Measurements from ENCODE around the gene IARS1. TPM values are rescaled to one million over a fixed set of nuclear protein-coding genes. Genes with fewer than 3 reads are reported as not detected.

Gene IARS1
- total RNA-seq, 4 donors from 2014 or later = 73.2 to 234 (median 161) TPM

GRCh38 chr9:92293075-92293354, 482 bp downstream of the IARS1 start:
- DNase-seq = no peak
- Histone ChIP-seq H3K27me3 (no peaks in the 10 kb centered on the region), H3K4me1 (no peaks in the 10 kb centered on the region), H3K27ac (peak overlapping the region; percentile 68 to 83), H3K4me3 (peak overlapping the region; percentile 69 to 72), H3K36me3 (no peaks in the 10 kb centered on the region), H3K9me3 (no peaks in the 10 kb centered on the region)
- TF ChIP-seq CTCF (IDR thresholded peaks at IDR 0.05) (no peak), POLR2A (IDR thresholded peaks at IDR 0.05) (no peak)
- intact Hi-C loops (cut with DNase I; ENCODE audit: low total_unique reads) = no loop called here

- peak overlapping the region; percentile 69 to 72 for H3K4me3 ChIP-seq
- peak overlapping the region; percentile 68 to 83 for H3K27ac ChIP-seq
These were observed 991 bp downstream of the IARS1 start for GRCh38 chr9:92292338-92293074.

GRCh38 chr9:92291577-92291976, 1.9 kb downstream of the IARS1 start:
- no peaks in the 10 kb centered on the region for H3K9me3 ChIP-seq
- no peak overlapping the region for H3K4me3 ChIP-seq
- TF ChIP-seq CTCF (IDR thresholded peaks at IDR 0.05) = no peak
- no peak for TF ChIP-seq POLR2A (IDR thresholded peaks at IDR 0.05)
- no peaks in the 10 kb centered on the region for H3K4me1 ChIP-seq
- no peak overlapping the region for H3K27ac ChIP-seq
- intact Hi-C loops (cut with DNase I; ENCODE audit: low total_unique reads) = no loop called here
- no peaks in the 10 kb centered on the region for H3K36me3 ChIP-seq
- no peaks in the 10 kb centered on the region for H3K27me3 ChIP-seq
- DNase-seq = no peak

More at GRCh38 chr9:92292338-92293074, 991 bp downstream of the IARS1 start:
- TF ChIP-seq POLR2A (IDR thresholded peaks at IDR 0.05) = no peak
- TF ChIP-seq CTCF (IDR thresholded peaks at IDR 0.05) = no peak
- no peak for DNase-seq
- H3K9me3 ChIP-seq = no peaks in the 10 kb centered on the region
- H3K36me3 ChIP-seq = no peaks in the 10 kb centered on the region
- intact Hi-C loops (cut with DNase I; ENCODE audit: low total_unique reads) = no loop called here
- no peaks in the 10 kb centered on the region for H3K27me3 ChIP-seq
- H3K4me1 ChIP-seq = no peaks in the 10 kb centered on the region

GRCh38 chr9:92290785-92291429, 2.6 kb downstream of the IARS1 start:
- no peaks in the 10 kb centered on the region for H3K9me3 ChIP-seq
- intact Hi-C loops (cut with DNase I; ENCODE audit: low total_unique reads) = no loop called here
- TF ChIP-seq CTCF (IDR thresholded peaks at IDR 0.05) (no peak), POLR2A (IDR thresholded peaks at IDR 0.05) (no peak)
- no peak overlapping the region for H3K4me3 ChIP-seq
- H3K27me3 ChIP-seq = no peaks in the 10 kb centered on the region
- H3K4me1 ChIP-seq = no peaks in the 10 kb centered on the region
- H3K36me3 ChIP-seq = no peaks in the 10 kb centered on the region
- no peak overlapping the region for H3K27ac ChIP-seq
- no peak for DNase-seq

- TF ChIP-seq CTCF (IDR thresholded peaks at IDR 0.05) = no peak
- TF ChIP-seq POLR2A (IDR thresholded peaks at IDR 0.05) = no peak
- intact Hi-C loops (cut with DNase I; ENCODE audit: low total_unique reads) = no loop called here
- Histone ChIP-seq H3K4me1 (no peaks in the 10 kb centered on the region), H3K4me3 (no peak overlapping the region), H3K27me3 (no peaks in the 10 kb centered on the region), H3K36me3 (no peaks in the 10 kb centered on the region), H3K9me3 (no peaks in the 10 kb centered on the region), H3K27ac (no peak overlapping the region)
- no peak for DNase-seq
These were observed 3.6 kb downstream of the IARS1 start for GRCh38 chr9:92289708-92290390.

Data from uterus (tissue), 4 donors.